DMS53 treated with DMSO at 0.1 percent for 48 hours (cell line): ENCODE measurements around the gene TIMP1.

ENCODE experiments used
- DNase-seq: peaks from one replicate; lab custom pipeline; 2025; ENCODE audit not compliant: unreplicated experiment; lab: John Stamatoyannopoulos, UW

The TIMP1 gene

GRCh38 chrX:47581731-47582647 is at the start of gene TIMP1:
TSS of gene TIMP1 (plus strand) at chrX:47582436. CDS start at chrX:47583416, 980 bp downstream.
- DNase-seq: peak; percentile 78

GRCh38 chrX:47539860-47540259 is 42.4 kb upstream of the TIMP1 start:
- no peak for DNase-seq

DNA sequence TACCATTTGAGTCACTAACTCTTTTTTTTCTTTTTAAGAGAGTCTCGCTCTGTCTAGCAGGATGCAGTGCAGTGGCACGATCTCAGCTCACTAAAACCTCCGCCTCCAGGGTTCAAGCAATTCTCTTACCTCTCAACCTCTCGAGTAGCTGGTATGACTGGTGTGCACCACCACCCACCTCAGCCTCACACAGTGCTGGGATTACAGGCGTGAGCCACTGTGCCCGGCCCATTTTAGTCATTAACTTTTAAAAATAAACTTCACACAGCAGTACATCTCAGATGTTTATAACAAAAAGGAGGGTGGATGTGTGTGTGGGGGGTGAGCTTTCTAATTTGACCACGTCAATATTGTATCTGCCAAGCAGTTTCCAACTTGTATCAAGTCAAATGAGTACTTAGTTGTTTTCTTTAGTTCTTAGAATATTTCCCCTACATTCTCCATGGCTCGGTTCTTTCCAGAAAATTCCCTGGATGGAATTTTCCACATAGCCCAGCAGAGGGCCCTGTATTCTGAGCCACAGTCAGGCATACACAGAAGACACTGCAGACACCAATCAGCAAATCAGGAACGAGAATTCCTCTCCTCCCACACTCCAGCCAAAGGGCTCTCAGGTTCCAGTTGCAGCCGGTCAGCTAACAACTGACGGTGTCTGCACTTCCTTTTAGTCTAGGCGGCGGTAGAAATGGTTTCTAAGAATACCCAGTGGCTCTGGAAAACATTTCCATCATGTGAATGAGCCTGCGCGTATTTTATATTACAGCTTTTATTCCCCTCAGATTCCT is 41.3 kb upstream of the TIMP1 start:
- DNase-seq: peak; percentile 91

- DNase-seq: no peak
These were observed 38.7 kb upstream of the TIMP1 start for GRCh38 chrX:47543496-47543895.

DNA sequence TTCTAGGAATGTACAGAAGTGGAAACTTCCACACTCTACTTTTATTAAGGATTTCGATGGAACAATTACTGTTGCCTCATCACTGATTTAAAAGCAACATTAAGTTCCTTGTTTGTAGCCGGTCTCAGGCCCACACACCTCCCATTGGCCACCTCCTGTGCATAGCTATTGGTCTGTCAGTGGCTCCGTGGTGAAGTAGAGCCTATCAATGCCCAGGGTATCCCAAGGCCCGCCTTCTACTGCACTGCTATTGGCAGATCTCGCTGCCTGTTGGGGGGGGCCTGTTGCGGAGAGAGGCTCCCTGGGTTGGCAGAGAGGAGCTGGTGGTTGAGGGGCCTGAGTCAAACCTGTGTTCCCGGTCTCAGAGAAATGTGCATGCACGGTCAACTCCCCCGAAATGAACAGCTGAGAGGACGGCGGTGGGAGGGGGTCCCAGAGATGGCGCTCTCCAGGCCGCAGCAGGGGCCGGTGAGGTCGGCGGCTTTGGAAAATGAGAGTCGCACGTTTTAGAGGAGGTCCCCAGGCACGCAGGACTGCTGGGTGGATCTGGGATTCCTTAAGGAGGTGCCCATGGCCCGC is 26.1 kb upstream of the TIMP1 start:
- DNase-seq: peak; percentile 90

DNA sequence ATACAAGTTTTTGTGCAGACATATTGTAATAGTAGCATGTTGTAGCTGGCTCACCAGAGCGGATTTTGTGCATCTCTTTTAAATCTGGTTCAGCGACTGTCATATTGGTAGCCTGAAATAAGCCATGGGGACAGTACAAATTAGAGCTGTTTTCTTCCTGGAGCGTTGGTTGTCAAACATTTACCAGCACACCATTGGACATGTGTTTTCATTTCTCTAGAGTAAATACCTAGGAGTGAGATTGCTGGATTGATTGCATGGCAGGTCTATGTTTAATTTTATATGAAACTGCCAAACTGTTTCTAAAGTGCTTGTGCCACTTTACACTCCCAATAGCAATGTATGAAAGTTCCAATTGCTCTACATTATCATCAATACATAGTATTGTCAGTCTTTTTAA is 23.8 kb upstream of the TIMP1 start:
- no peak for DNase-seq

DNA sequence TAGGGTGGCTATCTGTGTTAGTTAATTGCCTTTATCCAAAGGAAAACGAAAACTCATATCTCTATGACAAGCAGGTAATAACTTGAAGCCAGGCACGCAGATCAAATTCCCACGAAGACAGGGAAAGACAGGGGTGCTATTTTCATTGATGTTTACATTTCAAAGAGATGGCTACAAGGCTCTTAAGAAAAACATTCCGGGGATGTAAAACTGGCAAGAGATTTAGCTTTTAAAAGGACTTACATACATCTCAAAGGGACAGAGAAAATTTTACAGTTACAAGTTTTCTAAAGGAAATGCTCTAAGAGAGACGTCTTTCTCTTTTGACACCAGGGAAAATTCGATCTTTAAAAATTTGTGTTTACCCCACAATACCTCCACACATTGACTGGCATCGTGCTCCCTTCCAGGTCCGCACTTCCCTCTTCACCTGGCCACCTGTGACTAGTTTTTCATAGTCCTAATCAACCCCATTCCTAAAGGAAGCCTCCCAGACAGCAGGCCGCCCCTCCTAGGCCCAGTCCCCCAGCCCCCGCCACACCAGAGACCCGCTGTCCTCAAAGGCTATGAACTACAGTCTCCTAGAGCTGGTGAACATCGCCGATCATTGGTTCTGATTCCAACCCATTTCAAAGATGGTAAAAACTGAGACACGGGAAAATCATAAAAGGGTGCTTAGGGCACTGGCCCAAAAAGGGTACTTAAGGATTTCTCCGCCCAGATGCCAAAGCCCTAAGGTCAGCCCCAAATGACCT is 21.9 kb upstream of the TIMP1 start:
- DNase-seq: no peak

- DNase-seq: peak; percentile 93
These were observed 21.1 kb upstream of the TIMP1 start, which contains the start of gene ARAF for GRCh38 chrX:47560934-47561658. TSS of gene ARAF (plus strand) at chrX:47561205. CDS start at chrX:47562968, 1,763 bp downstream.

GRCh38 chrX:47561659-47562151 is 20.5 kb upstream of the TIMP1 start:
- DNase-seq: no peak

GRCh38 chrX:47562615-47563243 is 19.5 kb upstream of the TIMP1 start:
- DNase-seq: no peak

GRCh38 chrX:47563801-47564315 is 18.4 kb upstream of the TIMP1 start:
- DNase-seq: no peak

GRCh38 chrX:47564438-47565085 is 17.7 kb upstream of the TIMP1 start:
- DNase-seq: no peak

- DNase-seq: no peak
These were observed 15.4 kb upstream of the TIMP1 start for GRCh38 chrX:47566841-47567240.

GRCh38 chrX:47568656-47569295 is 13.5 kb upstream of the TIMP1 start:
- DNase-seq: no peak

- DNase-seq: no peak
These were observed 11.4 kb upstream of the TIMP1 start for GRCh38 chrX:47570794-47571193.

DNA sequence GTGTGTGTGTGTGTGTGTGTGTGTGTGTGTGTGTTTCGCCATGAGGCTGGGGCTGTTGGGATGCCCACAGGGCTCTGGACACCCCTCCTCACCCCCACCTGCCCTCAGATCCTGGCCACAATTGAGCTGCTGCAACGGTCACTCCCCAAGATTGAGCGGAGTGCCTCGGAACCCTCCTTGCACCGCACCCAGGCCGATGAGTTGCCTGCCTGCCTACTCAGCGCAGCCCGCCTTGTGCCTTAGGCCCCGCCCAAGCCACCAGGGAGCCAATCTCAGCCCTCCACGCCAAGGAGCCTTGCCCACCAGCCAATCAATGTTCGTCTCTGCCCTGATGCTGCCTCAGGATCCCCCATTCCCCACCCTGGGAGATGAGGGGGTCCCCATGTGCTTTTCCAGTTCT is 11.0 kb upstream of the TIMP1 start:
- DNase-seq: no peak

DNA sequence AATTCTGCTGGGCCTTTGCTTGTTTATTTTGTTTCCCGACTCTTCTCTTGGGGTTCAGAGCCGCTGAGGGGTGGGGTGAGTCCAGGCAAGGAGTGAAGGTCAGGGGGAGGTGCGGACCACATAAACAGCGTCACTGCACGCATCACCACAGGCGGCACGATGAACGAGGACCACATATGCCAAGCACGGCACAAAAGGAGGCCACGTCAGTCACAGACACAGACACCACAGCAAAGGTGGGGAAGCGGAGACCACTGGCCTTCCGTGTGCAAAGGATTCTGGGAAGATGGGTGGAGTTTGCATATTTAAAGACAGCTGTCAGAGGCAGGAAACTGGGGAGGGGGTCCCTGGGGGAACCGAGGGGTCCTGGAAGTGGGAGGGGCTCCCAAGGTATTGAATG is 10.3 kb upstream of the TIMP1 start:
- DNase-seq: no peak

GRCh38 chrX:47572773-47573340 is 9.4 kb upstream of the TIMP1 start:
- DNase-seq: no peak
